K562 (cell line): Measurements from ENCODE around the gene SLC39A13. TPM values are rescaled to one million over a fixed set of nuclear protein-coding genes. Genes with fewer than 3 reads are reported as not detected.
A peak's percentile ranks its signal among the peaks of the same experiment; 100 is the strongest.

Source experiments
- CEBPB ChIP-seq: fragments of 450-650 bp; IDR thresholded peaks from 2 replicates; pipeline ENCODE4 v1.6.1; 2016; ENCODE audit warnings: missing genetic modification characterization, missing compliant biosample characterization
- FOS ChIP-seq: IDR thresholded peaks from 3 replicates; pipeline ENCODE4 v1.6.1; 2011; ENCODE audit not compliant: insufficient read length; ENCODE audit errors: extremely low read depth
- FOXA3 ChIP-seq, 2 experiments: fragments of 450-650 bp in 1 of 2; sonication (generic) in 1 of 2; formaldehyde crosslinking; IDR thresholded peaks in 1 of 2; conservative IDR thresholded peaks in 1 of 2; 2 replicates each; pipeline versions ENCODE4 v1.4.0 to v1.8.0; 2020 to 2022; ENCODE audit warnings: mild to moderate bottlenecking in 2 of 2, missing genetic modification reagents in 1 of 2
- MAFG ChIP-seq: fragments of 450-650 bp; conservative IDR thresholded peaks from 2 replicates; pipeline ENCODE4 v1.6.1; 2016; ENCODE audit warnings: missing genetic modification characterization, missing compliant biosample characterization
- MAFK ChIP-seq: IDR thresholded peaks from 2 replicates; pipeline ENCODE4 v1.6.1; 2011; ENCODE audit warnings: low read length, improper control_type of control experiment
- MCM2 ChIP-seq: fragments of 450-650 bp; IDR thresholded peaks from 2 replicates; pipeline ENCODE4 v1.6.1; 2017; ENCODE audit warnings: low read depth, mild to moderate bottlenecking
- MYBL2 ChIP-seq, 2 experiments: fragments of 450-650 bp in 1 of 2; sonication (generic) in 1 of 2; formaldehyde crosslinking in 1 of 2; IDR thresholded peaks; 2 replicates each; pipeline versions ENCODE4 v1.6.1 to v1.8.1; 2017 to 2022; ENCODE audit warnings: borderline replicate concordance in 1 of 2, inconsistent platforms in 1 of 2, low read depth in 1 of 2, mild to moderate bottlenecking in 1 of 2, missing genetic modification reagents in 1 of 2, moderate library complexity in 1 of 2
- NCOR1 ChIP-seq: fragments of 450-650 bp; IDR thresholded peaks from 2 replicates; pipeline ENCODE4 v1.6.1; 2016; ENCODE audit warnings: mild to moderate bottlenecking, moderate library complexity
- SMC3 ChIP-seq: conservative IDR thresholded peaks from 2 replicates; pipeline ENCODE4 v1.6.1; 2011; ENCODE audit warnings: low read depth, low read length, improper control_type of control experiment; ENCODE audit not compliant: insufficient read depth
- TAF15 ChIP-seq: fragments of 200-400 bp; formaldehyde crosslinking; IDR thresholded peaks from 2 replicates; pipeline ENCODE4 v1.6.1; 2017; ENCODE audit warnings: mild to moderate bottlenecking, low read depth, low read length, moderate library complexity
- TEAD1 ChIP-seq, 2 experiments: fragments of 450-650 bp in 1 of 2; sonication (generic) in 1 of 2; formaldehyde crosslinking; IDR thresholded peaks; 2 replicates each; pipeline versions ENCODE4 v1.4.0 to v1.8.0; 2020 to 2022; ENCODE audit warnings: mild to moderate bottlenecking in 2 of 2, missing genetic modification reagents in 1 of 2
- TOE1 ChIP-seq, 2 experiments: fragments of 450-650 bp in 1 of 2; sonication (generic) in 1 of 2; formaldehyde crosslinking in 1 of 2; IDR thresholded peaks; 2 replicates each; pipeline versions ENCODE4 v1.7.1 to v1.8.0; 2016 to 2022; ENCODE audit warnings: borderline replicate concordance in 2 of 2, mild to moderate bottlenecking in 2 of 2, antibody characterized with exemption in 1 of 2, inconsistent platforms in 1 of 2, low read depth in 1 of 2, missing genetic modification reagents in 1 of 2, moderate library complexity in 1 of 2
- XRCC5 ChIP-seq: fragments of 200-400 bp; formaldehyde crosslinking; IDR thresholded peaks from 2 replicates; pipeline ENCODE4 v1.6.1; 2017; ENCODE audit warnings: low read depth, mild to moderate bottlenecking, low read length
- ZNF143 ChIP-seq: sonication (generic); formaldehyde crosslinking; IDR thresholded peaks from 2 replicates; pipeline ENCODE4 v1.9.0; 2022; ENCODE audit warnings: mild to moderate bottlenecking, missing genetic modification reagents
- ZNF324 ChIP-seq: fragments of 250-450 bp; sonication (Bioruptor Pico); IDR thresholded peaks from 2 replicates; pipeline ENCODE4 v1.4.0; 2020; ENCODE audit warnings: mild to moderate bottlenecking
- ZNF551 ChIP-seq: fragments of 250-450 bp; sonication (Bioruptor Pico); IDR thresholded peaks from 2 replicates; pipeline ENCODE4 v1.5.0; 2021; ENCODE audit warnings: mild to moderate bottlenecking, moderate library complexity
- polyA plus RNA-seq, 8 experiments: library from polyadenylated mRNA; depleted of rRNA in 4 of 8; stranded (reverse) in 5 of 8; unstranded in 3 of 8; fragments of >200 nt; fragmentation: Nextera tagmentation in 2 of 8; fragmentation: Illumina TruSeq in 1 of 8; extraction: Ambion mirVana in 2 of 8; extraction: Trizol in 1 of 8; gene quantifications; 2 replicates each; pipeline versions ENCODE4 v1.2.1 to v1.2.3, GENCODE V29; 2011 to 2014; ENCODE audit warnings: inconsistent platforms in 1 of 8, missing spikeins in 1 of 8
- total RNA-seq, 7 experiments: library from RNA; depleted of rRNA in 6 of 7; stranded (reverse); fragments of >200 nt in 6 of 7; fragmentation: Illumina TruSeq in 2 of 7; extraction: Trizol in 2 of 7; gene quantifications; 2 replicates each; pipeline versions ENCODE4 v1.2.1 to v1.2.3, GENCODE V29; 2011 to 2021; ENCODE audit warnings: low replicate concordance in 1 of 7
- TF ChIP-seq, protein P1 (sequence below): fragments of 450-650 bp; formaldehyde crosslinking; IDR thresholded peaks from 2 replicates; pipeline ENCODE4 v1.4.0; 2022; ENCODE audit warnings: missing genetic modification characterization
- TF ChIP-seq, protein P2 (sequence below): fragments of 250-450 bp; sonication (Bioruptor Pico); IDR thresholded peaks from 2 replicates; pipeline ENCODE4 v1.4.0; 2020; ENCODE audit warnings: mild to moderate bottlenecking, moderate library complexity

Gene SLC39A13
- total and polyA plus RNA-seq, 9 of the 15 experiments (the other 6 are each of a cell fraction or from before 2014, with no cell fraction given): 0.17 to 15.9 (median 3.2) TPM

DNA sequence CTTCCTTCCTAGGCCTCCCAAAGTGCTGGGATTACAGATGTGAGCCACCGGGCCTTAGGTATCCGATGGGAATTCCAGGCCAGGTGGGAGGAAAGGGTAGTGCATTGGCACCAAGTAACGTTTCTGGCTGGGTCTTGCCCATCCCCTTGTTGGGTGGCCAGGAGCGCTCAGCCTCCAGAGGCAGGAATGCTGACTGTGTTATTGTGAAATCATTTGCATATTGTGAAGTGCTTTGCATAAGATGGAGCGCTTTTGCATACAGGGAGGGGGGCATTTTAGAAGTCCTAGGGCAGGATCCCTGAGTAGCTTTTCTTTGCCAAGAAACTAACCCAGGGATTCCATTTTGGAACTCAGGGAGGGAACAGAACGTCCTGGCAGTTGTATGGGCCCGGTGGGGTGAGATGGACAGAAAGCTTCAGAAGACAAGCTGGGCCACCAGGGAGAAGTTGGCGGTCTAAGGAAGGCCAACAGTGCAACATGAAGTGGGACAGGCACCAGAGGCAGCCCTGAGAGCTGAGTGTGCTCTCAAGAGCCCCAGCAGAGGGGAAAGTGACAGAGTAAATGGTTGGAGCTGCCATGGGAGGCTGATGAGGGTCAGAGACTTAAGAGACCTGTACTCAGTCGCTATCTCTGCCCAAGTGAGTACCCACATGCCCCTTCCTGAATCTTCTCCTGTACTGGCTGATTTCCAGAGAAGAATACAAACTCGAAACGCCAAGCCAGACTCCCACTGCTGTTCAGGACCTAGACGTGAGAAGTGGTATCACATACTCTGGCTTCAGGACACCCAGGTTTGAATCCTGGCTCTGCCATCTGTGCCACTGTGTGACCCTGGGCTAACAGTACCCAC is 1.3 kb upstream of the SLC39A13 start (continued):
- TF ChIP-seq MCM2 (no peak), FOS (no peak), NCOR1 (no peak), TEAD1 (CRISPR knock-in tag; IDR thresholded peaks at IDR 0.05) (peak in 1 of 2 experiments; percentile 58; a peak in 1 of 4 replicates), ZNF324 (no peak), ZNF143 (CRISPR knock-in tag) (no peak), FOXA3 (CRISPR knock-in tag; conservative IDR thresholded peaks at IDR 0.05 in 1 of 2, IDR thresholded peaks at IDR 0.05 in 1 of 2) (no peak), TOE1 (IDR thresholded peaks at IDR 0.05; ENCODE audit: borderline replicate concordance) (no peak), TOE1 (CRISPR knock-in tag; IDR thresholded peaks at IDR 0.05; ENCODE audit: borderline replicate concordance, low read depth) (no peak), MAFG (tag) (peak; percentile 78), CEBPB (peak; percentile 94), XRCC5 (no peak), SMC3 (no peak), ZNF551 (no peak), TAF15 (no peak), MAFK (peak; percentile 71), MYBL2 (IDR thresholded peaks at IDR 0.05; ENCODE audit: low read depth) (no peak), MYBL2 (CRISPR knock-in tag; IDR thresholded peaks at IDR 0.05; ENCODE audit: borderline replicate concordance) (no peak)
- TF ChIP-seq, protein P1, sequence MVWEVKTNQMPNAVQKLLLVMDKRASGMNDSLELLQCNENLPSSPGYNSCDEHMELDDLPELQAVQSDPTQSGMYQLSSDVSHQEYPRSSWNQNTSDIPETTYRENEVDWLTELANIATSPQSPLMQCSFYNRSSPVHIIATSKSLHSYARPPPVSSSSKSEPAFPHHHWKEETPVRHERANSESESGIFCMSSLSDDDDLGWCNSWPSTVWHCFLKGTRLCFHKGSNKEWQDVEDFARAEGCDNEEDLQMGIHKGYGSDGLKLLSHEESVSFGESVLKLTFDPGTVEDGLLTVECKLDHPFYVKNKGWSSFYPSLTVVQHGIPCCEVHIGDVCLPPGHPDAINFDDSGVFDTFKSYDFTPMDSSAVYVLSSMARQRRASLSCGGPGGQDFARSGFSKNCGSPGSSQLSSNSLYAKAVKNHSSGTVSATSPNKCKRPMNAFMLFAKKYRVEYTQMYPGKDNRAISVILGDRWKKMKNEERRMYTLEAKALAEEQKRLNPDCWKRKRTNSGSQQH (CRISPR knock-in tag): no peak
- TF ChIP-seq, protein P2, sequence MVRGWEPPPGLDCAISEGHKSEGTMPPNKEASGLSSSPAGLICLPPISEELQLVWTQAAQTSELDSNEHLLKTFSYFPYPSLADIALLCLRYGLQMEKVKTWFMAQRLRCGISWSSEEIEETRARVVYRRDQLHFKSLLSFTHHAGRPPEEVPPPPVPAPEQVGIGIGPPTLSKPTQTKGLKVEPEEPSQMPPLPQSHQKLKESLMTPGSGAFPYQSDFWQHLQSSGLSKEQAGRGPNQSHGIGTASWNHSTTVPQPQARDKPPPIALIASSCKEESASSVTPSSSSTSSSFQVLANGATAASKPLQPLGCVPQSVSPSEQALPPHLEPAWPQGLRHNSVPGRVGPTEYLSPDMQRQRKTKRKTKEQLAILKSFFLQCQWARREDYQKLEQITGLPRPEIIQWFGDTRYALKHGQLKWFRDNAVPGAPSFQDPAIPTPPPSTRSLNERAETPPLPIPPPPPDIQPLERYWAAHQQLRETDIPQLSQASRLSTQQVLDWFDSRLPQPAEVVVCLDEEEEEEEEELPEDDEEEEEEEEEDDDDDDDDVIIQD (CRISPR knock-in tag): no peak
